Globus pallidus (tissue), 1 donor: ENCODE data around the gene KCNC1.

ENCODE experiments used
- DNase-seq: peaks from one replicate; pipeline ENCODE4 v3.0.0-alpha.2; 2015; ENCODE audit warnings: low spot score

The KCNC1 gene

GRCh38 chr11:17774232-17775034 lies 39.9 kb downstream of the KCNC1 start:
- DNase-seq = no peak

DNA sequence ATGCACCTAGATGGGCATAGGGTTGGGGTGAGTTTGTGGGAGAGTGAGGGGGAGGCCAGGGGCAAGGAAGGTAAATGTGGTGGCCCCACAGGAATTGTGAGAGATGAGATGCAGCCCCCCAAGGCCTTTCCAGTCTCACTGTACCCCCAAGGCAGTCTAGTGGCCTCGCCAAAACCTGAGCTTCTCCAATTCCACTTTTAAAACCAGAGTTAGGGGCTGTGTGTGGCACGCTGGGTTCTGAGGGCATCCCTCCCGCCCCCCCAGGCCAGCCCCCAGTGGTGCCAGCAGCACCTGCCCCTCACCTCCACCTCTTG lies 40.4 kb downstream of the KCNC1 start:
- no peak for DNase-seq

DNA sequence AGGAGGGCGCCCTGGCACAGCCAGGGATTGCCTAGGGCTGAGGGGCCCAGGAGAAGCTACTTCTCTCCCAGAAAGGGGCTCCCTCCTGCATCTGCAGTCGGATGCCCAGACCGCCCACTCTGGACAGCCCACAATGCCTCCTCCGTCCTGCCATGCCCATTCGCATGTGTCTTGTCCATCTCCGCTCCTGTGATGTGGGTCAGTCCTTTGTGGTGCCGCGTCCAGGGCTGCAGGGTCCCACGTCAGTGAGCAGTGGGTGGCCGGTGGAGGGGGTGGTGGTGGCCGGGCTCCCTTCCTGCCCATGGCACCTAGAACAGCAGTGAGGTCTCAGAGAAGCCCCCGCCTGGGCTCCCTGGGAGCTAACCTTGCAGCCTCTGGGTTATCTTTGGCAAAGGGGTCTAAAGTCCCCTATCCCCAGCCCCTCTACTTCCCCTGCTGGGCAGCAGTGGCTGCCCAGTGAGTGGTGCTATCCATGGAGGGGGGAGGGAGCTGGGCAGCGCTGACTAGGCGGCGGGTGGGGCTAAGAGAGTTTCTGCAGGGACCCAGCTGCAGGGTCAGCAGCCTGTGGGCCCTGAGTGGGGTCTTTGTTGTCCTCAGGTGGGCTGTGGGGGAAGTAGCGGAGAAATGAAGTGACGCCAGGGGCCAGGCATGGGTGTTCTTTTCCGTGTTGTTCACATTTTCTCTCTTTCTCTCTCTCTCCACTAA lies 41.1 kb downstream of the KCNC1 start:
- DNase-seq = no peak

DNA sequence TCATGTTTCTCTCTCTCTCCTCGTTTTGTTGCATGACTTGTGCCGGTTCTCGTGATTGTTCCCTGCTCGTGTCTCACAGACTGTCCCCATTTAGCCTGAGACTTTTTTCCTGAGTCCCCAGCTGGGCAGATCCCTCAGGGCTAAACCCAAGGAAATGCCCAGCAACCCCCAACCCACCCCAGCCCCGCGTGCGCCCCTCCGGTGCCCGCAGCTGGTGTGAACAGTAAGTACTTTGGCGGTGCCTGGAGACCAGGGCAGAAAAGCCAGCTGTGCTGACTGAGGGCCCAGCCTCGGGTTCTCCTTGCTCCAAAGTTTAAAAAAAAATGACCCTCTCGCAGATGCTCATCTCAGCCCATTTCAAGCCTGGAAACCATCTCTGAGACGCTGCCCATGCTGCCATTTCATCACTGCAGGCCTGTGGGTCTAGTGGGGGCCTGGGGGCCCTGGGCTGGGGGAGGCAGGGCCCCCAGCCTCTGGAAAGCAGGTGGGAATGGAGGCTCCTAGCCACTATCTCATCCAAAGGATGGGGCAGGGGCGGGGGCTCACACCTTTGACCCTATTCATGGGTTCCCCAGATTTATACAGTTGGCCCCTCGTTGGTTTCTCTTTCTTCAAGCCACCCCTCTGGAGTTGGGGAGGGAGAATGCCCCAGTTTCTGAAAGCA lies 41.8 kb downstream of the KCNC1 start:
- no peak for DNase-seq

GRCh38 chr11:17777086-17777737 lies 42.6 kb downstream of the KCNC1 start:
- no peak for DNase-seq

DNA sequence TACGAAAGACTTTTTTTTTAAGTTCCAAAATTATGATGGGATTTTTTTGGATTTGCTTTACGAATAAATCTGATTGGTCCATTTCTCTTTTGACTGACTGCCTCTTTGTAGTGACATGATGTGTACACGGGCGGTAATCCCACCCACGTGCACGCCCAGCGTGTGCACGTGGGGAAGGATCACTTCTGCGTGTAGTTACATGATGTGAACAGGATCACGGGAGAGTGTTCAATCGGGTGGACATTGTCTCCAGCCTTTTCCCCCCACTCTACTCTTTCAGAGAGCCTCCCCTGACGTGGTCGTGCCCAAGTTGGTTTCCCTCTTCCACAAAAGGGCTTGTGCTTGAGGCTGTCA lies 43.1 kb downstream of the KCNC1 start:
- no peak for DNase-seq

GRCh38 chr11:17778352-17778751 lies 43.8 kb downstream of the KCNC1 start:
- no peak for DNase-seq

GRCh38 chr11:17778956-17779860 lies 44.6 kb downstream of the KCNC1 start:
- no peak for DNase-seq

DNA sequence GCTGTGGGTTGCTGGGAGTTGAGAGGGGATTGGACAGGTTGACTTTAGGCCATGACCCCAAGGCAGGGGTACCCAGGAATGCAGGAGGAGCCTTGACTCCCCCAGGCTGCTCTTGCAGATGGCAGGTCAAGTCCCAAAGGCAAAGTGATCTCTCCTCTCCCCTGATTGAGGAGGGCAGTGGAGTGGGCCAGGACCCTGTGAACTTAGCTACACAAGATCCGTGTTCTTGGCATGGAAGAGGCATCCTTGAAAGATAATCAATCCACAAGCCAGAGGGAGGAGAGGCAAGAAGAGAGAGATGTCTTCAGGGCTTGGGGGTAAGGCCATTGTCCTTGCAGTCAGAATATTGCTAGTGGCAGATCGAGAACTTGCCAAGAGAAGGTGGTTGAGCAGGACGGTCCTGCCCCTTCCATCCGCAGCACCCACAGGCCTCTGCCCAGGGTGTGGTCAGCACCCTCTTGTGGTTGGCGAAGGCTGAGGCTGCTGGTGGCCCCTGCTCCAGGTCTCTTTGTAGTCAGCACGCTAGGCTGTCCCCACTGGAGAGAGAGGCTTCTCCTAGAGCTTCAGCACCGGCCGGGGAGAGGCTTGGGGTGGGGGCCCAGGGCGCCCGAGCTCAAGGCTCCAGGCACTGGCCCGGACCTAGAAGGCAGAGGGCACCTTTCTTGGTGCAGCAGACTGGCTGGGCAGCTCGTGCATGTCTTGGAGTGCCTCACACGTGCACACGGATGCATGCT lies 45.4 kb downstream of the KCNC1 start:
- DNase-seq = no peak

DNA sequence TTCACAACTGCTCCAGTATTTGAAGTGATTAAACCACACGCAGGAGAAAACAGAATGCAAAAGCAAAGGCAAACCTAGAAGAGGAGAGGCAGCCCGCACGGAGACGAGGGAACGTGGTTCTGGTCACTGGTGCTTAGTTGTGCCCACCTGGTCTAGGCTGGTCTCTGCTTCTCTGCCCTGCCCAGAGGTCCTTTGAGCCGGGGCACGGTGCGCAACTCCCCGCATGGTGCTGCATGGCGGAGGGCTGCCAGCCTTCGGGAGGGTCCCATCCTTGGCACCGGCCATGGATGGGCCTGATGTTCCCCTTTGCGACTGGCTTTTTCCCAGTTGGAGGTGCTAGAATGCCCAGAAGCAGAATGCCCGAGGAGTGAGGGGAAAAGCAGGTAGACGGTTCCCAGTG lies 46.1 kb downstream of the KCNC1 start:
- DNase-seq = no peak

DNA sequence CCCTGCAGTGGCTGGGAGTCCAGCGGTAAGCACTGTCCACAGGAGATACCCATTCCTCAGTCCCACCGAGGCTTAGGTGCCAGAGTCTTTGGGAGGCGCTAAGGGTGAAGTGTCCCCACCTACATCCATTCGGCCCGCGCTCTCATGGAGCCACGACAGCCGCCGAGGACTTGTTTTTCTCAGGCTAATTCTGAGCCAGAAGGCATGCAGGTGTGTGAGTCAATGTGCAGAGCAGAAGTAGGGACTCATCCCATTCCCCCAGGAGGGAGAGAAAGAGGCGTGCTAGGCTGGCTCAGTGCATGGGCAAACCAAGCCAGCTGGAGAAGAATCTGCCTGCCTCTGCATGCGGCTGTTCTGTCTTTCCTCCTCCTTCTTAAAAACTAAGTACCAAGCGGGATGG lies 46.6 kb downstream of the KCNC1 start:
- DNase-seq = no peak

DNA sequence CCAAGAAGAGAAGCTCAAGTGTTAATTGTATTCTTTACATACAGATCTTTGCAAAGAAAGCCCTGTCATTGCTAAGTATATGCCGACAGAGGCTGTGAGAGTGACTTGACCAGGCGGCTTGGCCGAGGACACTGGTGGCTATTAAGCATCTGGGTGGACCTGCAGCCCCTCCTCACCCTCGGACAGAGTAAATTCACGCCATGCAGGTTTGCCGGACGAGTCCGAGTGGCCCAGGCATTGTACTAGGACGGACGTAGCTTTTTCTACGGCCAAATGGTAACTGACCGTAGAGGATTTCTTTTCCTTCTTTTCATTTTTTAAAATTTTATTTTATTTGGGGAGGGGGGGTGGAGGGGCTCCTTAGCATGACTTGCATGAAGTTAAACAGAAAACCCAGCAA lies 47.0 kb downstream of the KCNC1 start:
- no peak for DNase-seq

DNA sequence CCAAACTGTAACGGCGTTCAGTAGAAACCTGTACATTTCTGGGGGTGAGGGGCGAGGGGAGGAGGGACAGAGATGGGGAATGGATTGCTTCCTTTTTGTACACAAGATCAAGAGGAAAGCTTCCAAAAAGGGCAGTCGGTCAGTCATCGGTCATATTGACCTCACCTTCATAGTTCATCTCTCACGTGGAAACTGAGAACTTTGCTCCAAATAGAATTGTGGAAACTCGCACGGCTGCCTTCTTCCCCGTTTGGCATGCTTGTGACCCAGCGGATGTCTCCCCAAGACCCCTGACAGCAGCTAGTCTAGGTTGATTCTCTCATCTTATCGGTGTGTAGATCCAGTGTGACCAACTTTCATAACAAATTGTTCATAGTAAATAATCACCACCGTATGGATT lies 47.6 kb downstream of the KCNC1 start:
- no peak for DNase-seq

DNA sequence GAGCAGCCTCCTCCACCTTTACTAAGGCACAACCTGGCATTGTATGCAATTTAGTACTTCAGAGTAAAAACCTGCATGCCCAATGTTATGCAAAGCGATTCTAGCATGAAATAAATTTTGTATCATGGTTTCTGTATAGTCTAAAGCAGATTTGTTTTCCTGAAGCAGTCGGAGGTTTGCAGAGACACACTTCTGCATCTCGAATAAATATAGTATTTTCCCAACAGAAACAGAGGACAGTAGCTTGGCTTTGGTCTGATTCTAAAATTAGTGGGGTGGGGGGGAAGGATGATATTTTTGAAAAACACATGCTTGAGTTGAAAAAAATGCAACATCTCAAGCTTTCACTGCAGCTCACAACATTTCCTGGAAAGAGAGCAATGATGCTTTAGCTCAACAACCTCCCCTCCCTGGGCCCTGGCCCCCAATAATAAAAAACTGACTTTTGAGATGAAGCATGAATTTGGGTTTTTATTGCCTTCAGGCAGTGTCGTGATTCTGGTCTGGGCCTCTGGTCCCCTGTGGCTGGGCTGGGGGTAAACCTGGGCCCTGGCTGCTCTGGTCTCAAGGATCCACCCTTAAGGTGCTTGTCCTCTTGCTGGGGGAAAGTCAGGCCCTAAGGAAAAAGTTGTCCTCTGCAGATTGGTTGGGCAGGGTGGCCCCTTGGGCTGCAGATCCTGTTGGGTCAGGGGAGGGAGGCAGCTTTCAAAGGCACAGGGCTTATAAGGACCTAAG lies 48.2 kb downstream of the KCNC1 start:
- DNase-seq = no peak

GRCh38 chr11:17783878-17784277 lies 49.3 kb downstream of the KCNC1 start:
- DNase-seq = no peak

GRCh38 chr11:17786824-17787525 lies 52.4 kb downstream of the KCNC1 start:
- DNase-seq = no peak

GRCh38 chr11:17788084-17788483 lies 53.5 kb downstream of the KCNC1 start:
- no peak for DNase-seq

GRCh38 chr11:17790453-17790852 lies 55.9 kb downstream of the KCNC1 start:
- DNase-seq = no peak

DNA sequence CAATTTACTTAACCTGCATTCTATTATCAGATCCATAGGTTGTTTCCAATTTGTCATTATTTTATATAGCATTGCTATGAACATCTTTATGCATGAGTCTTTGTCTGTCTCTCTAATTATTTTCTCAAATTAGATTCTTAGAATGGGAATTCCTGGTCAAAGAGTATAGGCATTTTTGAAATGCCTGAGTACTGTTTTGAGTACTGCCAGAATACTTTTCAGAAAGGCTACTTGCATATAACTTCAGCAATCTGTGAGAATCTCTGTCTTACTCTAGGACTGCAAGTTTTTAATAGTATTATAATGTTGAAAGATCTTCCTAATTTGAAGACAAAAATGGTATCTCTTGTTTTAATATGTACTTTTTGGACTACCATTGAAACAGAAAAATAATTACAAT lies 56.6 kb downstream of the KCNC1 start:
- no peak for DNase-seq

GRCh38 chr11:17792161-17792560 lies 57.6 kb downstream of the KCNC1 start:
- DNase-seq = no peak
